Psoas muscle (tissue), 8 donors: Measurements from ENCODE around the gene ZNF521. TPM values are rescaled to one million over a fixed set of nuclear protein-coding genes. Genes with fewer than 3 reads are reported as not detected.
A peak's percentile ranks its signal among the peaks of the same experiment; 100 is the strongest.

Source experiments
- ATAC-seq, 4 donors: fragments of 200-7000 bp; cut with Tn5 transposase; one replicate each; pipeline ENCODE4 v1.9.1; 2020; ENCODE audit warnings: moderate library complexity in 3 of 4, mild to moderate bottlenecking in 2 of 4
- DNase-seq, 2 donors: peaks; one replicate each; pipeline ENCODE4 v3.0.0-alpha.2; 2020
- H3K27ac ChIP-seq: fragments of 200-600 bp; one replicate; pipeline ENCODE4 v1.8.0; 2022
- H3K27me3 ChIP-seq, 3 donors: fragments of 200-600 bp in 1 of 3; one replicate each; pipeline versions ENCODE4 v1.6.1 to v1.8.0; 2013 to 2022; ENCODE audit warnings: low read length in 2 of 3, mild to moderate bottlenecking in 2 of 3, moderate library complexity in 1 of 3; ENCODE audit not compliant: insufficient read depth in 3 of 3
- H3K36me3 ChIP-seq, 2 donors: fragments of 200-600 bp in 1 of 2; one replicate each; pipeline versions ENCODE4 v1.6.1 to v1.8.0; 2013 to 2022; ENCODE audit warnings: low read depth in 1 of 2, mild to moderate bottlenecking in 1 of 2, moderate library complexity in 1 of 2; ENCODE audit not compliant: insufficient read depth in 1 of 2
- H3K4me1 ChIP-seq: fragments of 200-600 bp; one replicate; pipeline ENCODE4 v1.8.0; 2022
- H3K4me3 ChIP-seq: fragments of 200-600 bp; one replicate; pipeline ENCODE4 v1.8.0; 2022; ENCODE audit warnings: mild to moderate bottlenecking
- H3K9me3 ChIP-seq: fragments of 200-600 bp; one replicate; pipeline ENCODE4 v1.8.0; 2022
- WGBS, 3 donors: extraction: QIAGEN DNeasy Blood & Tissue Kit; methylation state at CpG; one replicate each; pipeline versions ENCODE4 v1.1.6 to v1.1.7; 2013; 5-methylcytosine and 5-hydroxymethylcytosine counted together
- intact Hi-C, 2 donors: fragments of 100-400 bp; cut with DNase I; formaldehyde crosslinking; loops; one replicate each; pipeline versions ENCODE4 v1.11.0 to v1.14.2; 2022
- polyA plus RNA-seq, 3 donors: library from polyadenylated mRNA; stranded (reverse); fragments of 200-250 nt; gene quantifications; one replicate each; pipeline ENCODE4 v1.2.3, GENCODE V29; 2013
- total RNA-seq, 4 donors: library from RNA; stranded (reverse); fragmentation: NEBNext Ultra II Directional in 2 of 4; extraction: Animal tissue kit (Norgen Biotek cat#: 25700) in 2 of 4; gene quantifications; one replicate each; pipeline versions ENCODE4 v1.2.1 to v1.2.4, GENCODE V29; 2021 to 2023
- TF ChIP-seq, protein P1 (sequence below): fragments of 200-600 bp; IDR thresholded peaks from one replicate; pipeline ENCODE4 v1.8.0; 2022; ENCODE audit warnings: antibody characterized with exemption
- donor health status: healthy with polysubstance abuse.
- donor health status: DM: no; HTN: no; CAD: no; lungs with moderate emphysema.
- donor health status: Bipolar disorder and iron deficiency.
- donor health status: healthy.
- donor health status: DM: yes; HTN: yes; CAD: no.
- donor health status: DM: no; HTN: no; CAD: no.
- donor health status: DM: no; HTN: no; CAD: no.
- donor health status: DM: yes; HTN: yes; CAD: no.

ZNF521 gene
- total and polyA plus RNA-seq, 7 donors = 1.8 to 13.2 (median 4.2) TPM

DNA sequence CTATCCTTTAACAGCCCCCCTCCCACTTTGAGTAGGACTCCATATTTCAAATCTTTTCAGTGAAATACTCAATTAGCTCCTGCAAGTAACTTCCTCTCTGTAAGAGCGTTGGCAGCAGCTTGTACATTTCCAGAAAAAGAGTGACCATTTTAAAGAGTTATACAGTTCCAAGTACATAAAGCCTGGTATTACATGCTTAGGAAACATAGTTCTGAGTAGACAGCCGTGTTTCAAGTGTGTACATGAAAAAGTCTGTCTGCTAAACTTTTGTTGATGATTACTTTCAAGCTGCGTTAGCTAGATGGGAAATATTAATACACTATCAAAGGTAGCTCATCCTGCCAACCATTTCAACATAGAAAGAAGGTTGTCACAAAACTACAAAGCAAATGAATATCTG is 112.8 kb downstream of the ZNF521 start:
- intact Hi-C loops = loop anchor here in 1 of 2 donors (10.0 kb wide), 1 partner anchor 254 kb away; no protein-coding TSS in a partner anchor
- H3K4me1 ChIP-seq = peaks cover 8% of the 10 kb centered on the region

DNA sequence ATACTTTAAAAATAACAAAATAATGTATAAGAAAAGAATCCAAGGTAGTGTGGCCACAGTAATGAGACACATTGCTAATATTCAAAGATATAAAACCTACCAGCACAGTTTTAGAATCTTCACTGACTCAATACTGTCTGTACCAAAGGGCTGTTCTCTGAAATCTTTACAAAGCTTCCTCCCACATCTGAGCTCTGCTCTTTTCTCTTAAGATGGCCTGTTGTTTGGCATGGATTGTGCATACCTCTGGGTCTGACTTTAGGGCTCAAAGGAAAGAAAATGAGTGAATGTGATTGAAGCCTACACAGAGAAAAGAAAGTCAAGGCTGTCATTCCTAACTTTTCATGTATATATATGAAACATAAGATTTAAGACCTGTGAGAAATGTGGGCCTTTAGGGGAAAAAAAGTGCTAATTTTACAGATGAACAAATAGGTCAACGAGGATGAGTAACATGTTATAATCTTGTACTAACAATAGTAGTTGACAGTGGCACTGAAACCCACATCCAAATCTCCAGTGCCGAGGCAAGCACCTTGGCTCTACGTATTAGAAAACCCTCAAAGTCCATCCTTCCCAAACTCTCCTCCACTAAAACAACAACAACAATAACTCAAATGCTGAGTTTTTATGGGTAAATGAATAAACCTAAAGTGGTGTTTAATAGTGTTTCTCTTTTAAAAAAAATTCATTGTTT is 114.2 kb downstream of the ZNF521 start:
- peaks cover 8% of the 10 kb centered on the region for H3K4me1 ChIP-seq
- peak in 3 of 4 donors; percentile 74 to 81 (median 76) for ATAC-seq

More for the DNA sequence above, 112.8 kb downstream of the ZNF521 start:
- H3K36me3 ChIP-seq = no peaks in the 10 kb centered on the region
- no peak overlapping the region for H3K27ac ChIP-seq
- H3K9me3 ChIP-seq = no peaks in the 10 kb centered on the region
- TF ChIP-seq, protein P1, sequence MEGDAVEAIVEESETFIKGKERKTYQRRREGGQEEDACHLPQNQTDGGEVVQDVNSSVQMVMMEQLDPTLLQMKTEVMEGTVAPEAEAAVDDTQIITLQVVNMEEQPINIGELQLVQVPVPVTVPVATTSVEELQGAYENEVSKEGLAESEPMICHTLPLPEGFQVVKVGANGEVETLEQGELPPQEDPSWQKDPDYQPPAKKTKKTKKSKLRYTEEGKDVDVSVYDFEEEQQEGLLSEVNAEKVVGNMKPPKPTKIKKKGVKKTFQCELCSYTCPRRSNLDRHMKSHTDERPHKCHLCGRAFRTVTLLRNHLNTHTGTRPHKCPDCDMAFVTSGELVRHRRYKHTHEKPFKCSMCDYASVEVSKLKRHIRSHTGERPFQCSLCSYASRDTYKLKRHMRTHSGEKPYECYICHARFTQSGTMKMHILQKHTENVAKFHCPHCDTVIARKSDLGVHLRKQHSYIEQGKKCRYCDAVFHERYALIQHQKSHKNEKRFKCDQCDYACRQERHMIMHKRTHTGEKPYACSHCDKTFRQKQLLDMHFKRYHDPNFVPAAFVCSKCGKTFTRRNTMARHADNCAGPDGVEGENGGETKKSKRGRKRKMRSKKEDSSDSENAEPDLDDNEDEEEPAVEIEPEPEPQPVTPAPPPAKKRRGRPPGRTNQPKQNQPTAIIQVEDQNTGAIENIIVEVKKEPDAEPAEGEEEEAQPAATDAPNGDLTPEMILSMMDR = no peak
- no peak for ATAC-seq
- H3K27me3 ChIP-seq = no peaks in the 10 kb centered on the region
- no peak for DNase-seq
- WGBS, 3 donors = 68 to 82% (median 81%) methylated on average over 3 of the region's 3 CpGs
- H3K4me3 ChIP-seq = no peak overlapping the region

DNA sequence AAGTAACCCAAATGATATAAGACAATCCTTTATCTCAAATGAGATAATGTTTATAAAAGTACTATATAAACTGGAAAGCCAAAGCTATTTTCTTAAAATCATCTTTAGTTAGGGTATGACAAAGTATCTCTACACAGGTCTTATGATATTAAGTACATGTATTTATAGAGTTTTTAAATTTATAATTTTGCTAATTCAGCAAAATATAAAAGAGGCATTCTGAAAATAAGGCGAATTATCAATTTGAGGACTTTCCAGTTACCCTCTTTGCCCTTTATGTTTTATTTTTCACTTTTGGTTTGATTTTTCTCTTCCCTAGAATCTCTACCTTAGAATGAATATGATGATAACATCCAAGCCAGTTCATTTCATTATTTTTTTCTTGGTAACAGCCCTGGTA is 115.2 kb downstream of the ZNF521 start:
- H3K4me1 ChIP-seq = peaks cover 10% of the 10 kb centered on the region
- WGBS, 3 donors = 95 to 100% (median 97%) methylated on average over 1 of the region's 1 CpG
- DNase-seq = no peak
- TF ChIP-seq, protein P1 = no peak
- no peak overlapping the region for H3K4me3 ChIP-seq
- no peak for ATAC-seq
- no peaks in the 10 kb centered on the region for H3K9me3 ChIP-seq
- no peaks in the 10 kb centered on the region for H3K27me3 ChIP-seq
- intact Hi-C loops = loop anchor here in 1 of 2 donors (10.0 kb wide), 1 partner anchor 252 kb away; no protein-coding TSS in a partner anchor
- H3K36me3 ChIP-seq = no peaks in the 10 kb centered on the region
- no peak overlapping the region for H3K27ac ChIP-seq

More for the DNA sequence above, 114.2 kb downstream of the ZNF521 start:
- WGBS, 3 donors = 45 to 77% (median 51%) methylated on average over 3 of the region's 3 CpGs
- intact Hi-C loops = loop anchor here in 1 of 2 donors (10.0 kb wide), 1 partner anchor 253 kb away; no protein-coding TSS in a partner anchor
- Histone ChIP-seq H3K4me3 (no peak overlapping the region), H3K36me3 (no peaks in the 10 kb centered on the region), H3K9me3 (no peaks in the 10 kb centered on the region), H3K27me3 (no peaks in the 10 kb centered on the region), H3K27ac (peak overlapping the region; percentile 23)
- TF ChIP-seq, protein P1 = no peak
- DNase-seq = no peak

DNA sequence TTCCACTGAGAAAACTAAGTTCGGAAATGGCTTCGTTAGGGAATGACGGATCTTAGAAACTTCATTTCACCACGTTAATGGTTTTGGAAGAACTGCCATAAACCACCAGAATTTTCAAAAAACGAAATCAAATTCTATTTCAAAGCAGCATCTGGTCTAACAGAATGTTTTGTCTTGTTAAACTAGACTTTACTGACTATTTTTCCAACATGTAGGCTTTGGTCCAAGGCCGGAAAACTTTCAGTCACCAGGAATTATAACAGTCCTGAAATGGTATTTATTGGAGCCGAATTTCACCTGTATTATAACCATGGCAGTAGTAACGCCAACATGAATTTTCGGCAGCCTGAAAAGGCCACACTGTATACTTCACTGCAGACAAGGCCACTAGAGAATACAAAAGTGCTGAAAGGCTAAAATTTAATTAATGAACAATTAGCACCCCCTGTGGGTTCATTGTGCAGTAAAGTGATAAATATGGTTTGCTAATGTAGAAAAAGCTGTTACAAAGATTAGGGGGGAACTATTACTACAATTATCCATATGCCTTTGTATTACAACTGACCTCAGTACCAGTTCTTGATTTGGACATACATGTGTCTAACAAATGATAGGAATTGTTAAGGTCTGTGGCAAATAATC is 116.4 kb downstream of the ZNF521 start:
- Histone ChIP-seq H3K9me3 (no peaks in the 10 kb centered on the region), H3K36me3 (no peaks in the 10 kb centered on the region), H3K27me3 (no peaks in the 10 kb centered on the region), H3K27ac (no peak overlapping the region), H3K4me1 (peaks cover 22% of the 10 kb centered on the region), H3K4me3 (no peak overlapping the region)
- ATAC-seq = no peak
- 72 to 87% (median 81%) methylated on average over 9 of the region's 9 CpGs for WGBS, 3 donors
- TF ChIP-seq, protein P1 = no peak
- intact Hi-C loops = loop anchor here in 1 of 2 donors (10.0 kb wide), 1 partner anchor 251 kb away; no protein-coding TSS in a partner anchor
- no peak for DNase-seq
